Measurements from ENCODE around the gene TRIML1. TPM values are rescaled to one million over a fixed set of nuclear protein-coding genes. Genes with fewer than 3 reads are reported as not detected.
"Not testable (repeated sequence)": the region's sequence is repeated elsewhere in the genome, so short reads cannot be mapped to it uniquely, and the experiment has no call there.

Gene TRIML1
- total RNA-seq, 4 donors from 2014 or later, result not detected

GRCh38 chr4:188158336-188158735 lies 19.1 kb downstream of the TRIML1 start:
- H3K36me3 ChIP-seq, result no peaks in the 10 kb centered on the region
- no peaks in the 10 kb centered on the region for H3K4me1 ChIP-seq
- no peak overlapping the region for H3K27ac ChIP-seq (replicated peaks in 1 of 4)
- intact Hi-C loops (cut with DNase I), result no loop called here
- H3K27me3 ChIP-seq, result no peaks in the 10 kb centered on the region
- WGBS, result 95% methylated on average over 10 of the region's 10 CpGs
- TF ChIP-seq EP300 (IDR thresholded peaks at IDR 0.05) (no peak), POLR2A (IDR thresholded peaks at IDR 0.05; ENCODE audit: low read depth) (no peak), POLR2AphosphoS5 (IDR thresholded peaks at IDR 0.05) (no peak)
- TF ChIP-seq, protein P1, sequence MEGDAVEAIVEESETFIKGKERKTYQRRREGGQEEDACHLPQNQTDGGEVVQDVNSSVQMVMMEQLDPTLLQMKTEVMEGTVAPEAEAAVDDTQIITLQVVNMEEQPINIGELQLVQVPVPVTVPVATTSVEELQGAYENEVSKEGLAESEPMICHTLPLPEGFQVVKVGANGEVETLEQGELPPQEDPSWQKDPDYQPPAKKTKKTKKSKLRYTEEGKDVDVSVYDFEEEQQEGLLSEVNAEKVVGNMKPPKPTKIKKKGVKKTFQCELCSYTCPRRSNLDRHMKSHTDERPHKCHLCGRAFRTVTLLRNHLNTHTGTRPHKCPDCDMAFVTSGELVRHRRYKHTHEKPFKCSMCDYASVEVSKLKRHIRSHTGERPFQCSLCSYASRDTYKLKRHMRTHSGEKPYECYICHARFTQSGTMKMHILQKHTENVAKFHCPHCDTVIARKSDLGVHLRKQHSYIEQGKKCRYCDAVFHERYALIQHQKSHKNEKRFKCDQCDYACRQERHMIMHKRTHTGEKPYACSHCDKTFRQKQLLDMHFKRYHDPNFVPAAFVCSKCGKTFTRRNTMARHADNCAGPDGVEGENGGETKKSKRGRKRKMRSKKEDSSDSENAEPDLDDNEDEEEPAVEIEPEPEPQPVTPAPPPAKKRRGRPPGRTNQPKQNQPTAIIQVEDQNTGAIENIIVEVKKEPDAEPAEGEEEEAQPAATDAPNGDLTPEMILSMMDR (IDR thresholded peaks at IDR 0.05), result no peak
- H3K9me3 ChIP-seq, result peaks cover 0 to 8% (median 3%) of the 10 kb centered on the region in 4 donors
- no peak for DNase-seq (ENCODE audit: extremely low spot score)
- H3K4me3 ChIP-seq, result no peak overlapping the region

DNA sequence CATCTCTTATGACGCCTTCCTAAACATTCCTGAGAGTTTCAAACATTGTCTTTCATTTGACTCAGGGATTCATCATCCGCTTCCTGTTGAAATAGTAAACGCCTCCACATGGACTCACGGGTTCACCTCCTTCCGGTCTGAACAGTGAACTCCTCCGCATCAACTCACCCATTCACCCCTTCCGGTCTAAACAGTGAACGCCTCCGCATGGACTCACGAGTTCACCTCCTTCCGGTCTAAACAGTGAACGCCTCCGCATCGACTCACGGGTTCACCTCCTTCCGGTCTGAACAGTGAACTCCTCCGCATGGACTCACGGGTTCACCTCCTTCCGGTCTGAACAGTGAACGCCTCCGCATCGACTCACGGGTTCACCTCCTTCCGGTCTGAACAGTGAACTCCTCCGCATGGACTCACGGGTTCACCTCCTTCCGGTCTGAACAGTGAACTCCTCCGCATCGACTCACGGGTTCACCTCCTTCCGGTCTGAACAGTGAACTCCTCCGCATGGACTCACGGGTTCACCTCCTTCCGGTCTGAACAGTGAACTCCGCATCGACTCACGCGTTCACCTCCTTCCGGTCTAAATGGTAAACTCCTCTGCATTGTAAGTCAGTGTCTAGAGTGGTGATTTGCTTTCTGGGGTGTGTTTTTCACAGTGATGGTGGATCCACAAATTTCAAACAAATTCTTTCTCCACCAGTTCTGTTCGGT lies 20.4 kb downstream of the TRIML1 start:
- H3K27ac ChIP-seq (replicated peaks in 1 of 4); intact Hi-C loops (cut with DNase I); H3K9me3 ChIP-seq; H3K36me3 ChIP-seq; H3K4me3 ChIP-seq; DNase-seq (ENCODE audit: extremely low spot score); H3K27me3 ChIP-seq; H3K4me1 ChIP-seq: not testable (repeated sequence)
- WGBS, result 92% methylated on average over 40 of the region's 40 CpGs

GRCh38 chr4:188160406-188160805 lies 21.2 kb downstream of the TRIML1 start:
- Histone ChIP-seq H3K9me3 (no peaks in the 10 kb centered on the region), H3K36me3 (no peaks in the 10 kb centered on the region), H3K27ac (replicated peaks in 1 of 4) (no peak overlapping the region), H3K4me3 (no peak overlapping the region), H3K27me3 (no peaks in the 10 kb centered on the region), H3K4me1 (no peaks in the 10 kb centered on the region)
- TF ChIP-seq, protein P1 (IDR thresholded peaks at IDR 0.05), result no peak
- TF ChIP-seq POLR2AphosphoS5 (IDR thresholded peaks at IDR 0.05) (no peak), EP300 (IDR thresholded peaks at IDR 0.05) (no peak), POLR2A (IDR thresholded peaks at IDR 0.05; ENCODE audit: low read depth) (no peak)
- WGBS, result 69% methylated on average over 7 of the region's 7 CpGs
- intact Hi-C loops (cut with DNase I), result no loop called here
- DNase-seq (ENCODE audit: extremely low spot score), result no peak

DNA sequence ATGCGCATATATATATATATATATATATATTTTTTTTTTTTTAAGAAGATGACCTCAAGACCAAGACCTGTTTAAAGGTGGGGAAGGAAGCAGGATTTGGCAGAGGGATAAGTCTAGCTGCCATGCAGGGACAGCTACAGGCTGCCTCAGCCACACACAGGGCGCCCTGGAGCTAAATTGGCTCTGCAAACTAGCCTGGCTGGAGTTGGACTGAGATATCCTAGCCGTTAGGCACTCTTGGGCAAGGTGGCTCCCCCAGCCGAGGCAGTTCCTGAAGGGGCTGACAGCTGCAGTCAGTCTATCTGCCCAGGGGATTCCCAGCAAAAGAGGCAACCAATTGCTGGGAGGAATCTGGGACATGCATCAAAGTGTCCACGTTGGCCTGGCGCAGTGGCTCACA lies 21.9 kb downstream of the TRIML1 start:
- Histone ChIP-seq H3K27ac (replicated peaks in 1 of 4) (no peak overlapping the region), H3K4me1 (no peaks in the 10 kb centered on the region), H3K27me3 (no peaks in the 10 kb centered on the region), H3K36me3 (no peaks in the 10 kb centered on the region), H3K9me3 (no peaks in the 10 kb centered on the region), H3K4me3 (no peak overlapping the region)
- 81% methylated on average over 5 of the region's 6 CpGs for WGBS
- DNase-seq (ENCODE audit: extremely low spot score), result no peak
- intact Hi-C loops (cut with DNase I), result no loop called here
- TF ChIP-seq, protein P1 (IDR thresholded peaks at IDR 0.05), result no peak
- TF ChIP-seq EP300 (IDR thresholded peaks at IDR 0.05), result no peak
- TF ChIP-seq POLR2AphosphoS5 (IDR thresholded peaks at IDR 0.05), result no peak
- TF ChIP-seq POLR2A (IDR thresholded peaks at IDR 0.05; ENCODE audit: low read depth), result no peak

GRCh38 chr4:188162698-188163097 lies 23.5 kb downstream of the TRIML1 start:
- no peak for DNase-seq (ENCODE audit: extremely low spot score)
- no peaks in the 10 kb centered on the region for H3K4me1 ChIP-seq
- H3K4me3 ChIP-seq, result no peak overlapping the region
- H3K36me3 ChIP-seq, result no peaks in the 10 kb centered on the region
- no peaks in the 10 kb centered on the region for H3K9me3 ChIP-seq
- 88% methylated on average over 6 of the region's 6 CpGs for WGBS
- no peak overlapping the region for H3K27ac ChIP-seq (replicated peaks in 1 of 4)
- no peaks in the 10 kb centered on the region for H3K27me3 ChIP-seq
- intact Hi-C loops (cut with DNase I), result no loop called here
- no peak for TF ChIP-seq POLR2A (IDR thresholded peaks at IDR 0.05; ENCODE audit: low read depth)
- TF ChIP-seq EP300 (IDR thresholded peaks at IDR 0.05), result no peak
- TF ChIP-seq, protein P1 (IDR thresholded peaks at IDR 0.05), result no peak
- no peak for TF ChIP-seq POLR2AphosphoS5 (IDR thresholded peaks at IDR 0.05)
